NCI-H128 (cell line): ENCODE measurements around the gene ZFP1.

Experiments used
- DNase-seq: peaks from one replicate; lab custom pipeline; 2025; ENCODE audit not compliant: unreplicated experiment; lab: John Stamatoyannopoulos, UW

Gene ZFP1

DNA sequence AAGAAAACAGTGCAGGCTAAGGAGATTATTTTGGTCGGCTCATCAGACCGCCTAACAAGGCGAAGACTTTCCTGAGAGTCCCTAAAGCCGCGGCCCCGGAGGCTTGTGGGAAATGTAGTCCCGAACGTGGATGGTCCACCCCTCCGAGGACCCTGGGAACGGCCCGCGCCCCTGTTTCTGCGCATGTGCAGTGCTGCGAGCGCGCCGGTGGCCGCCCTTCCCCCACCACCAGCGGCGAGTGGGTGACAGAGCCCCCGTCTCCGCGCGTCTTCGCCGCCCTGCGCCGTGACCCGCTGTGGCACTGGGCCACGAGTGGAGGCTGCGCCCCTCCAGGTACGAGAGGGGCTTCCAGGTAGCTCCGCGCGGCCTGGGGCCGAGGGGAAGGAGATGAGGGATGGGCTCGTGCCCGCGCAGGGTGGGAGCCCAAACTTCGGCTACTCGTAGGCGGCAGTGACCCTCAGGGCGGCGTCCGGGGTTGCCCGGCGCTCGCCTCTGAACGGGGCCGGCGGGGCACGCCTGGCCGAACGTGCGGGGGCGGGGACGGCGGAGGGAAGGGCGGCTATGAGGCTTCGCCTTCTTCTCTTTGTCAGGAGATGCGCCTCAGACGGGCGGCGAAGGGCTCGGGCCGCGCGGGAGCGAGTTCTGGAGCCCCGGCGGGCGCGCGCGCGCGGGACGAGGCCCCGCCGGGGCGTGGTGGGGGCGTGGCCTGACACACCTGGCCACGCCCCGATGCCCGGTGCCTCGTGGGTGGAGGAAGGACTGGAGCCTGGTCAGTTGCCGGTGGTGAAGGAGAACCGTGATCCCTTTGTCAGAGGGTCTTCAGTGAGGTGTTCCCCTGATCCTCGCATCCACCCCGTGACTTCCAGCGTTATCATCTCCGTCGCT is at the start of gene ZFP1:
TSS of gene ZFP1 (plus strand) at position 214 of the 885 bp plus-strand sequence. CDS start 4,428 bp downstream, outside the sequence.
- DNase-seq: peak; percentile 65

DNA sequence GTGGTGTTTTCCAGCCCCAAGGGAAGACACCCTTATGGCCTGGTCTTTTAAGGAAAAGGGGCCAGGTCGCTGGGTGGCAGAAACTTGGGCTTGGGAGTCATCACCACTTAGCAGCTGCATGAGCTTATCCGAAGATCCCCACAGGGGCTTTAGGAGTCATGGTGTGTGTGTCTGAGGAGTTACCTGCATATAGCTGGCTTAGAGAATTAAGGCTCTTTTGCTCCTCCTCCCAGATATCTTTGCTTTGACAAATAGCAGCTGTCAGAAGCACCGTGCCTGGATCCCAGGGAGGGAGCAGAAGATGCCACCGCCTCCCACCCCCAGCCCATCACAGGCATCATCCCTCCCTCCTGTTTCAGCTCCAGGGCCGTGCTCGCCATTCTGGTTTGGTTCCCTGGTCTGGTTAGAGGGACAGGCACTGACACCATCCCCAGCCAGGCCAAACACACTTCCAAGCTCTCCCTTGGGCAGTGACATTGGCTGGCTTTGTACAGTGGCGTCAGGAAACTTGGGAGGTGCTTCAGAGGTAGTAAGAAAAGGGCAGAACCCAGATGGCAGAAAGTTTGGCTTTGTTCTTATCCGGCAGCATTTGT is 49.2 kb upstream of the ZFP1 start:
- DNase-seq: no peak

DNA sequence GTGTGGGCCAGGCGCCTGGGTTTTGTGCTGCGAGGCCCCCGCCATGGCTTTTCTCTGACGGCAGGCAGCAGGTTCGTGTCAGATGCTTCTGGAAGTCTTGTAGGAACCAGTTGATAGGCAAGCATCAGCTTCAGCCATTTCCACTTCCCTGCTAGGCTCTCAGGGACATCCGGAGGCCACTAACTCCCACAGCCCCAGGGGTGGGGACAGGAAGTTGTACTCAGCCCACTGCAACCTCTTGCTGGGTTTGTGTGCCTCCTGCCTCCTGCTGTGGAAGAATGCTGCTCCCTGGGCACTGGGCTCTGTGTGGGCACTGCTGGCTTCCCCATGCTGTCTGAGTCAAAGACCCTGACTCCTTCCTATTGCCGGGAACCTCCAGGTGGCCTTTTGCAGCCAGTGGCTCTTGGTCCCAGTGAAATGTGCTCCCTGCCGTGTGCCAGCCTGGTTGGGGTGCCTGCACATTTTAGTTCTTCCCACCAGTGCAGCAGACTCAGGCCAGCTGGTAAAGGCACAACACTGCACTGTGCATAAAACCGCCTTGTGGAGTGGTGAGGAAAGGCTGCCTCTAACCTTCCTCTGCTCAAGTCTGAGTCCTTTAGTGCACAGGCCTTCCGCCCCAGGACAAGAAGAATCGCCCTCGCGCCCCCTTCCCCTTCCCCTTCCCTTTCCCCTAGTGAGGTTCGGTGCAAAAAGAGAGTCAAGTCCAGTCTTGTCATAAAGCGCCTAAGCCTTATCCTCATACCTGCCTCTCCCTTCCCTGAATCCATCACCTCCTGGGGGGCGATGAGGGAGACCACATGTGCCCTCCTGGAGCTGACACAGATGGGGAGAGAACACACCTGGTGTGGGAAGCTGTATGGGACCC is 48.4 kb upstream of the ZFP1 start:
- DNase-seq: no peak

DNA sequence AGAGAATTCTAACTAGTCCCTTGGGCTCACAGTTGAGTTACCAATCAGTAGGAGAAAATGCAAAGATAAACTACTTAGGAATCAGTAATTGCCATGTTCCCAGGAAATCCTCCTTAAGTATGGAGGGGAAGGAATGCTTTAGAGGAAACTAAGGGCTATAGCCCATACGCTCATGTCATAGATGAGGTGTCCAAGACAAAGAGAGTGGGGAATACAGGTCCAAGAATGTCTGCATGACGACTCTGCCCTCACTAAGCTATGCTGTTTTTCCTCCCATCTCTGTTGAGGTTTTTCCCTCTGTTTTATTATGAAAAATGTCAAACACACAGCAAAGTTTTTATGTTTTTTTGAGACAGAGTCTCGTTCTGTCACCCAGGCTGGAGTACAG is 47.7 kb upstream of the ZFP1 start:
- no peak for DNase-seq

DNA sequence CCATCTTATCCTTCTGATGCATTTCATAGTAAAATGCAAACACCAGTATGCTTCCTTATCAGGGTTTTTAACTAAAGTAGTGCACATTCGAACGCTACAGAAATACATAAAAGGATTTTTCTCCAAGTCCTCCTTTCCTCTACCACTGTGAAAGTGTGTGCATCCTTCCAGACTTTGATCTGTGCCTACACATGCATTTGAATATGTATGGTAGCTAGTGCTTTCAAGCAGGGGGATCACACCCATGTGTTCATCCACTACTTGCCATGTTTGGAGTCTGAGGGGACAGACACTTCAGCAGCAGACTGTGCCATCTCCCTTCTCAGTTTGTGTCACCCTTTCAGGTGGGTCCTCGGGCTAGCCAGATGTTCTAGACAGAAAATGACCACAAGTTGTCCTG is 46.7 kb upstream of the ZFP1 start:
- no peak for DNase-seq

DNA sequence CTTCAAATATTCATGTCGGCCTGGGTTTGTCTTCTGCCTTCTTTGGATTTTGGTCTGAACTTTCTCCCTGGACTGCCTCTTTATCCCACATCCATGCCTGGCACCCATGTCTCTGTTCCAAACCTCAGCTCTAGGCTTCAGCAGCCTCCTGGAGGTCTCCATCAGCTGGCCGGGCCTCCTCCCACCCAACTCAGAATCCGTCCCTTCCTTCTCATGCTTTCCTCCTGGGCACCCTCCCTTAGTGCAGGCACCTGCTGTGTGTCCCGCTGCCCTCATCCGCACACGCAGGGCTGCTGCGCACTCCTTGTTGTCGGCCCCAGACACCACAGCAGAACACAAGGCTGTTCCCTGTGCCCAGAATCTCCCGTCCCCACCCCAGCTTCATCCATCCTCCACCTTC is 45.7 kb upstream of the ZFP1 start:
- no peak for DNase-seq

DNA sequence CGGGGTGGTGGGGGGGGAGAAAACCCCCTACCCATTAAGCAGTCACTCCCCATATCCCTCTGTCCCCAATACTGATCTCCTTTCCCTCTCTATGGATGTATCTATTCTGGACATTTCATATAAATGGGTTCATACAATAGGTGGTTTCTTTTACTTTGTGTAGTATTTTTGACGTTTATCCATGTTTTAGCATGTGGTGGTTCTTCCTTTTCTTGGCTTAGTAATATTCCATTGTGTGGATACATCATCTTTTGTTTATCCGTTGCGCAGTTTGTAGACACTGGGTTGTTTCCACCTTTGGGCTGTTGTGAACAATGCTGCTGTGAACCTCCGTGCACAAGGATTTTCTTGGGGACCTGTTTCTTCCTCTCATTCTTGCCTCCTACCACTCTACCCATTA is 44.3 kb upstream of the ZFP1 start:
- no peak for DNase-seq

DNA sequence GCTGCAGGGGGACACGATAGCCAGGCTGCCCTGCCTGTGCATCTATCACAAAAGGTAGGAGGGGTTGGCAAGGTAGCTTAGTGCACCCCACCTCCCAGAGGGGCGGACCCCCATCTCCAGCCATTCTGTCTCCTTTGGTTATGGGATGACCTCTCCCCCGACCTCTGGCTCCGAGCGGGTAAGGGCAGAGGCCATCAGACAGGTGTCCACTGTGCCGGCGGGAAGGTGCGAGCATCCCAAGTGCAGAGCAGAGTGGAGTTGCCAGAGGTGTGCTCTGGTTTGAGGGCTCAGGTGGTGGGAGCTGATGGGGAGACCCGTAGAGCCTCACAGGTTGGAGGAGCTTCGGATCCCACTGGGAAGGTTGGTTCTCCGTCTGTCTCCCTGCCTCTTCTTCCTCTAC is 43.5 kb upstream of the ZFP1 start:
- no peak for DNase-seq

DNA sequence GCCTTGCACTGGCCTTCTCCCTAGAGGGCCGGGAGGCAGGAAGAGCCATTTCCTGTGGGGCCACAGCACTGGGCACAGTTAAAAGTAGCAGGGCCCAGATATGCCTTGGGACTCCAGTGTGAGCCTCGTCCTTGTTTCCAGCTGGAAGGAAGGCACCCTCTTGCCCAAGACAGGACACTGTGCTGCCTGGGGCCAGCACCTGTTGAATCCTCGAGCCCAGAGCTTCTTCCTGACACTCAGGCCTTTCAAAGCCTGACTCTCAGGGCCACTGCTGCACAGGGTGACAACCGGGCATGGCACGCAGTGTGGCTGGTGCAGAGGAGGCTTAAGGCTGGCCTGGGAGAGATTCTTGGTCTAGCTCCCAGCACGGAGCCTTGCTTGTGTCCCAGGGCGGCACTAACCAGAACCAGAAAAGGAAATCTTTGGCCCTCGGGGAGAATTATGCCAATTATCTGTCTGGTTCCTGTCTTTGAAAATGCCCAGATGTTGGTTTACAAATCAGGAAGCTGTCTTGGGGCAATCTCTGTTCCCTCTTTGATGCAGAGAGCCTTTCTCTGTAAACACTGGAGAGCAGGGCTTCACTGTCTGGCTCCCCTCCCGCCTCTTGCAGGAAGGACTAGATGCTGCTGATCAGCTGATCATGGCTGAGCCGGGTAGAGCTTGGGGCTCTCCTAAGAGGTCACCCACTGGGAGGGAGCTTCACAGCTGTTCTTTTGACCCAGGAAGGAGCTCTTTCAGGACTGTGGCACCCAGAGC is 42.8 kb upstream of the ZFP1 start:
- DNase-seq: no peak

DNA sequence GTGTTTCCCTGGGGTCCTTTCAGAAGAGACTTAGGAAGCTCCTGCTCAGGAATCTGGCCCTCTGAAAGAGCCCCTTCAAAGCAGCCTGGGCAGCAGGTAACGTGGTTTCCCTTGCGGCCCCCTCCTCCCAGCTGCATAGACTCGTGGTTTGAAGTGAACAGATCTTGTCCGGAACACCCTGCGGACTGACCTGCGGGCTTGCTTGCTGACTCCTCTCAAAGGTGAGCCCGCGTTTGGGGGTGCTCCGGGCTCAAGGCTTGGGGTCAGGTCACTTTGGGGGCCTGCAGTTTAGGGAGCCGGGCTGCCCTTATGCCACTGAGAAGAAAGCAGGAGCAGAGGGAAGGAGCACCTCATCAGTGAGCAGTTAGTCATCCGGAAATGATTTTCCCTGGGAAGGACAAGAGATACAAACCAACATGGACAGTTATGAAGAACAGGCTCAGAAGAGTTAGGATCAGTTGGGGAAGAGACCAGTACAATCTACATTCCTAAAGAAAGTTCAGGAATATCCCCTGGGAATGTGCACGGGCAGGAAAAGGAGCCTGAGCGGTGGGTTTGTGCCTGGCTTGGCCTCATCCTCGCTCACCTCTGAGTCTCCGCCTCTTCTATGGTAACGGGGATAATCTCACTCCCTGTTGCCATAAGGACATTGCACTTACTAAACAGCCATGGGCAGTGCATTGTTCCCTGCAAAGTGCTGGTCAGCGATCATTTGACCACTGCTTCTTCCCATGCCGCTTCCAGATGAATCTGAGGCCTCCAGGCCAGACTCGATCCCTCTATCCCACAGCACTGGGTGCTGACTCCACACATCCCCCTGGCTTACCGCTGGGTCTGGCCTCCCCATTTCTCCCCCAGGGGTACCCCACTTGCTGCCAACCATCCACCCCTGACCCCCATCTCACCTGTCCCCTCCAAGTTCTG is 41.7 kb upstream of the ZFP1 start:
- DNase-seq: no peak

DNA sequence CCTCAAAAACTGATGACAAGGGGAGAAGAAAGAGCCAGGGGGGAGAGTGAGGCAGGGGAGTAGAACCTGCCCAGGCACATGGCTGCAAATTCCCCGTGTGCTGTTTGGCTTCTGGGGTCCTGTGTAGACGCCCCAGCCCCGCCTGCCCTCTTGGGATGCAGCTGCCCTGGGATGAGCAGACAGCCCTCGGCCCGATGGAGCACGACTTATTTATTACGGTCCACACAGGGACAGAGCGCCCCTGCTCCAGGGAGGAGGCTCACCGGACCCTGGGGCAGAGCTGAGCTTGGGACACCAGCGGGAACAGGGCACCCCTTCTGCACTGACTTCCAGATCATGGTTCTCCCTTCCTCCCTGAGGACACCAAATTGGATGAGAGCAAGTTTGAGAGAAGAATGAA is 40.8 kb upstream of the ZFP1 start:
- no peak for DNase-seq

DNA sequence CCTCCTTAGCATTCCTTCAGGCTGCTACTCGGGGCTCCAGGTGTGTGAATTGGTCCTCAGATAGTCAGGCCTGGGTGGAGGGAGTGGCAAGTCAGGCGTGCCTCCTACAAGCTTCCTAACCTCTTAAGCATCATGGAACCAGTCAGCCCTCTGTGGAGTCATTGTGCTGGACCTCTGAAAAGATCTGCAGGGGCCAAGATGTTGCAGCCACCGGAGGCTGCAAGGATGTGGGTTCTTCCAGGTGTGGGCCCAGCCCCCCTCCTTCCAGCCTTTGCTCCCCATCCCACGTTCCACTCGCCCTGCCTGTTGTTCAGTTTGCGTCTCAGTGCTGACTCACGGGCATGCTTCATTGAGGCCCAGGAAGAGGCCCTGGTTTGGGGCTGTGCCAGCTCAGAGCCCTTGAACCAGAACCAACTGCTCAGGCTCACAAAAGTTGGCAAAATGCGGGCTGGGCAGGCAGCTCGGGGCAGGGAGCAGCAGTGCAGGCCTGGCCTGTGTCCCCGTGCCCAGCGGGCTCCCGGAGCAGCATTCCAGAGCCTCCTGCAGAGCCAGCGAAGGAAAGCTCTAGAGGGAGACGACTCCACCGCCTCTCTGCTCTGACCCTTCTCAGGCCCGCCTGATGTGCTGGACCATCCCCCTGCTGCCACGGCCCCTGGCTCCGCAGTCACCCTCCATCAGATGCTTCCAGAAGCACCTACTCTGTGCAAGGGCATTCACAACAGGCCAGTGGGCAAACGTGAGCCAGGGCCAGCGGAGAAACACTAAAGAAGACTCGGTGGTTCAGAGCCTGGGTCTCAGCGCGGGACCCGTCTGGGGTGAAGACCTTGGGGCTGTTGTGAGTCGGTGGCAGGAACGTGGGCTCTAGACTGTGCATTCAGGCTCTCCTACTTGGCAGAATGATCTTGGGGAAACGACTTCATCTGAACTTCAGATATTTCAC is 39.3 kb upstream of the ZFP1 start:
- no peak for DNase-seq

DNA sequence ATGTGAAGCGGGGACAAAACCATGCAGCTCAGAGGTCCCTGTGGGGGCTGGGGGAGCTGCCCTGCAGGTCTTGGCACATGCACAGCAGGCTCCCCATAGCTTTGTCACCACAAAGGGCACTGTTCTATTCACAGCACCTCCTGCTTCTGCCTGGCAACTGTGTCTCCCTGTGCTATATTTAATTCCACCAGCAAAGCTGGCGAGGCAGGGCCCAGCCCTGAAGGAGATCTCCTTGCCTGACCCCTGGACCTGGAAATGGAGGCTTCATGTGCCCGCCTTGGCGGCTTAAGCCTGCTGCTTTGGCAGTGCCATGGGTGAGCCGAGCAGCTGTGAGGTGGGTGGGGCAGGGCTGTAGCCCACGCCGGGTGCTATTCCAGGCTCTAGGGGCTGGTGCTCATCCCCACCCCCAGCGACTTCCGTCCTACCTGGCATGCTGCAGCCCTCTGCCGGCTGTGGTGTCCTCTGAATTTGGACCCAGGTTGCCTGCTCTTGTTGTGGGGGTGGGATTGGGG is 38.5 kb upstream of the ZFP1 start:
- DNase-seq: no peak

DNA sequence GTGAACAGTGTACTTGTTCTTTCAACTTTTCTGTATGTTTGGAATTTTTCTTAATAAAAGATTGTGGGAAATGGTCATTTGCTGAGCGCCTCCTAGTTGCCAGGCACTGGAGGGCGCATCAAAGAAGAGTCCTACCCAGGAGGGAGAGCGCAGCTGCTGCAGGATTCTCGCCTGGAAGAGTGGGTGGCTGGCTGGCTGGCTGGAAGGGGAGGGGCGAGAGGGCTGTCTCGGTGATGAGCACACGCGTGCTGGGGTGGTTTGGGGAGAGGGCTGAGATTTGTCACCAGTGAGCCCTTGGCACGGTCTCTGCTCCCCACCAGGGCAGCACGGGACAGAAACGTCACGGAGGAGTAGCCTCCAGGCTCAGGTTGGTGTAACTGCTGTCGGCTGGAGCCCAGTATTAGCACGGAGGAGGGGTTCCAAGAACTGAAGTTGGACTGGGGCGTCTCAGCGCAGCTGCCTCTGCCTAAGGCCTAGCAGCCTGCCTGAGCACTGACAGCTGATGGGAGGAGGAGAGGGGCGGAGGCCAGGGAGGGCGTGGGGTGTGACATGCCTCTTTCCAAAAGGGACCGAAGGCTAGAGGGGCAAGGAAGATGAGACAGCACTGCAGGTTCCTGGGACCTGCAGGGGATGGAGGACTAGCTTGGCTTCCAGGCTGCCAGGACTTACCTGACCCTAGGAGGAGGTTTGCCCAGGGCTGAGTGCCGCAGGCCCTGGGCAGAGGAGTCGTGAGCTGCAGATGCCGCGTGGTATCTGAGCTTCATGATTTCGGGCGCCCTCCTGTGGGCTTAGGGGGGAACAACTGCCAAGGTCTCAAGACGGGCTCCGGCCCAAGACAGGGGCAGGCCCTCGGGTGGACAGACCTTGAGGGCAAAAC is 37.4 kb upstream of the ZFP1 start:
- DNase-seq: peak; percentile 67

DNA sequence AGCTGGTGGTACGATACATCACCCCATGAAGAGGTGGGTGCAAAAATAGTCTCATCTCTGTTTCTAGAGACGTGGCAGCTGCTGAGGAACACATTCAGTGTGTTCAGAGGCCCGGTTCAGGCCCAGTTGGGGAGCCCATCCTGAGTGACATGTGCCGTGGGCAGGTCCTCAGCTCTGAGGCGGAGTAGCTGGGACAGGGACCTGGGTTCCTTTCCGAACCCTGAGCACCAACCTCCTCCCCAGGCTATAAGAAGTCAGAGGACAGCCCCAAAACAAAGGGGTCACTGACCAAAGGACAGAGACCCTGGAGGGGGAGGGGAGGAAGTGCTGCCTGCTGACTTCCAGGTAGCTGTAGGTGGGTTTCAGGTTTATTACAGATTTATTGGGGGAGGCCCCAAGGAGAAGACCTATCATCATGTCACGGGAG is 36.8 kb upstream of the ZFP1 start:
- no peak for DNase-seq

DNA sequence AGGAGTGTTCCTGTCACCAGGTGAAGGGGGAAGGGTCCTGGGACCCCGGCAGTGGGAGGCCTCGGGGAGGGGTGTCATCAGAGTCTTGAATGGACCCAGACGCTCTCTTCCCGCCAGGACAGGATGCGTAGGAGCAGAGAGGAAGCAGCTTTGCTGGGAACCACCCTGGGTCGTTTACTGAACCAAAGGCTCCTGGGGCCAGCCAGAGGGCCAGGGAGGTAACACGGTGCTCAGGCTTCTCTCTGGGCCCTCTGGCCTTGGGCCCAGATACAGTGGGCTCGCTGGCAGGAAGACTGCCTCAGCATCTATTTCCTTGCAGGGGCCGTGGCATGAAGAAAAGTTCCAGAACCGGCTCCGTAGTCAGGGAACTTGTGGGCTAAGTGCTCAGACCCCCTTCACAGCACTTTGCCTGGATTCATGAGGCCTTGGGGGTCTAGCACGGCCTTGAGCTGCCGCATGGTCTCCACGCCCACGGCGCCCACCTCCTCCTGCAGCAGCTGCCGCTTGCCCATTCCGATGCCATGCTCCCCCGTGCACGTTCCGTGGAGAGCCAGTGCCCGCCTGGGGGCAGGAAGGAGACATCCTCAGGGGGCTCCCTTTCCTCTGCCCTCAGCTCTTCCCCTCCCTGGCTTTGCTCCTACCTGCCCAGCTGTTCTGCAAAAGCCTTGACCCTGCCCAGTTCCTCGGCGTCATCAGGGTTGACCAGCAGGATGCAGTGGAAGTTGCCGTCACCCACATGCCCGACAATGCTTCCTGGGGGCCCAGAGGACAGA is 36.2 kb upstream of the ZFP1 start:
- no peak for DNase-seq
